Liver (tissue), 9 donors: ENCODE measurements around the gene NRK. TPM values are rescaled to one million over a fixed set of nuclear protein-coding genes. Genes with fewer than 3 reads are reported as not detected.
"Not testable (repeated sequence)": the region's sequence is repeated elsewhere in the genome, so short reads cannot be mapped to it uniquely, and the experiment has no call there.

ENCODE experiments used
- DNase-seq: peaks from one replicate; pipeline ENCODE4 v3.0.0-alpha.2; 2017; ENCODE audit warnings: low spot score
- H3K27ac ChIP-seq, 2 donors: one replicate each; pipeline ENCODE4 v1.7.0; 2013; ENCODE audit warnings: inconsistent platforms in 2 of 2, low read length in 2 of 2, control low read depth in 1 of 2, low read depth in 1 of 2, mild to moderate bottlenecking in 1 of 2
- H3K27me3 ChIP-seq, 4 donors: one replicate each; pipeline versions ENCODE4 v1.6.1 to v1.7.0; 2013; ENCODE audit warnings: low read length in 3 of 4, inconsistent platforms in 1 of 4, mild to moderate bottlenecking in 1 of 4, moderate library complexity in 1 of 4; ENCODE audit not compliant: control insufficient read depth in 4 of 4, insufficient read depth in 4 of 4
- H3K36me3 ChIP-seq, 4 donors: one replicate each; pipeline versions ENCODE4 v1.6.1 to v1.7.0; 2013; ENCODE audit warnings: low read length in 3 of 4, mild to moderate bottlenecking in 3 of 4, low read depth in 1 of 4, moderate library complexity in 1 of 4; ENCODE audit not compliant: control insufficient read depth in 4 of 4, insufficient read depth in 3 of 4
- H3K4me1 ChIP-seq, 4 donors: one replicate each; pipeline versions ENCODE4 v1.6.1 to v1.7.0; 2013; ENCODE audit warnings: low read length in 3 of 4, mild to moderate bottlenecking in 3 of 4, moderate library complexity in 1 of 4; ENCODE audit not compliant: control insufficient read depth in 4 of 4, insufficient read depth in 4 of 4
- H3K4me3 ChIP-seq, 3 donors: one replicate each; pipeline versions ENCODE4 v1.6.1 to v1.7.0; 2013; ENCODE audit warnings: low read length in 3 of 3, control low read depth in 1 of 3, low read depth in 1 of 3, mild to moderate bottlenecking in 1 of 3
- H3K9ac ChIP-seq, 2 donors: one replicate each; pipeline ENCODE4 v1.7.0; 2013; ENCODE audit warnings: low read length in 2 of 2, mild to moderate bottlenecking in 2 of 2, moderate library complexity in 2 of 2, control low read depth in 1 of 2, low read depth in 1 of 2
- H3K9me3 ChIP-seq, 4 donors: one replicate each; pipeline versions ENCODE4 v1.6.1 to v1.7.0; 2013; ENCODE audit warnings: low read length in 3 of 4; ENCODE audit not compliant: control insufficient read depth in 4 of 4
- EGR1 ChIP-seq, 2 donors: IDR thresholded peaks; 2 replicates each; pipeline ENCODE4 v1.6.1; 2016 to 2018; ENCODE audit warnings: antibody characterized with exemption in 2 of 2, low read depth in 2 of 2
- FOXA1 ChIP-seq: IDR thresholded peaks from 2 replicates; pipeline ENCODE4 v1.6.1; 2016; ENCODE audit warnings: antibody characterized with exemption
- FOXA2 ChIP-seq: IDR thresholded peaks from 2 replicates; pipeline ENCODE4 v1.6.1; 2016; ENCODE audit warnings: antibody characterized with exemption
- HNF4A ChIP-seq, 2 donors: conservative IDR thresholded peaks; 2 replicates each; pipeline ENCODE4 v1.6.1; 2016; ENCODE audit warnings: antibody characterized with exemption in 2 of 2, mild to moderate bottlenecking in 2 of 2
- HNF4G ChIP-seq: IDR thresholded peaks from 2 replicates; pipeline ENCODE4 v1.6.1; 2016; ENCODE audit warnings: antibody characterized with exemption
- JUND ChIP-seq, 2 donors: IDR thresholded peaks; 2 replicates each; pipeline ENCODE4 v1.6.1; 2016; ENCODE audit warnings: antibody characterized with exemption in 2 of 2
- NR2F2 ChIP-seq: IDR thresholded peaks from 2 replicates; pipeline ENCODE4 v1.6.1; 2016; ENCODE audit warnings: antibody characterized with exemption
- RAD21 ChIP-seq, 2 donors: IDR thresholded peaks; 2 replicates each; pipeline ENCODE4 v1.6.1; 2016; ENCODE audit warnings: antibody characterized with exemption in 2 of 2, mild to moderate bottlenecking in 2 of 2
- RXRA ChIP-seq, 2 donors: IDR thresholded peaks; 2 replicates each; pipeline ENCODE4 v1.6.1; 2017 to 2018; ENCODE audit warnings: antibody characterized with exemption in 2 of 2, mild to moderate bottlenecking in 1 of 2
- SP1 ChIP-seq: IDR thresholded peaks from 2 replicates; pipeline ENCODE4 v1.6.1; 2018; ENCODE audit warnings: antibody characterized with exemption, mild to moderate bottlenecking
- TAF1 ChIP-seq: conservative IDR thresholded peaks from 2 replicates; pipeline ENCODE4 v1.6.1; 2016; ENCODE audit warnings: antibody characterized with exemption, mild to moderate bottlenecking
- YY1 ChIP-seq: IDR thresholded peaks from 2 replicates; pipeline ENCODE4 v1.6.1; 2016; ENCODE audit warnings: antibody characterized with exemption, mild to moderate bottlenecking
- WGBS: extraction: QIAGEN DNeasy Blood & Tissue Kit; methylation state at CpG from one replicate; pipeline ENCODE4 v1.1.7; 2013; 5-methylcytosine and 5-hydroxymethylcytosine counted together
- polyA plus RNA-seq, 2 donors: library from polyadenylated mRNA; stranded (reverse) in 1 of 2; unstranded in 1 of 2; fragments of 200-250 nt in 1 of 2; fragments of >200 nt in 1 of 2; fragmentation: Nextera tagmentation in 1 of 2; extraction: Ambion mirVana in 1 of 2; gene quantifications; one replicate each; pipeline versions ENCODE4 v1.2.1 to v1.2.3, GENCODE V29; 2013 to 2015
- total RNA-seq, 2 donors: library from RNA; depleted of rRNA; stranded (reverse); fragments of >200 nt; gene quantifications; one replicate each; pipeline ENCODE4 v1.2.3, GENCODE V29; 2014
- TF ChIP-seq, protein P1 (sequence below): IDR thresholded peaks from 2 replicates; pipeline ENCODE4 v1.6.1; 2016; ENCODE audit warnings: antibody characterized with exemption
- TF ChIP-seq, protein P2 (sequence below): IDR thresholded peaks from 2 replicates; pipeline ENCODE4 v1.6.1; 2016; ENCODE audit warnings: antibody characterized with exemption
- TF ChIP-seq, protein P3 (sequence below): IDR thresholded peaks from 2 replicates; pipeline ENCODE4 v1.6.1; 2016; ENCODE audit warnings: antibody characterized with exemption, mild to moderate bottlenecking
- donor health status: healthy.
- donor health status: healthy.
- donor health status: healthy.
- donor health status: healthy.
- donor health status: healthy.

The NRK gene
- total and polyA plus RNA-seq, 4 donors: 0.03 to 0.61 (median 0.08) TPM

DNA sequence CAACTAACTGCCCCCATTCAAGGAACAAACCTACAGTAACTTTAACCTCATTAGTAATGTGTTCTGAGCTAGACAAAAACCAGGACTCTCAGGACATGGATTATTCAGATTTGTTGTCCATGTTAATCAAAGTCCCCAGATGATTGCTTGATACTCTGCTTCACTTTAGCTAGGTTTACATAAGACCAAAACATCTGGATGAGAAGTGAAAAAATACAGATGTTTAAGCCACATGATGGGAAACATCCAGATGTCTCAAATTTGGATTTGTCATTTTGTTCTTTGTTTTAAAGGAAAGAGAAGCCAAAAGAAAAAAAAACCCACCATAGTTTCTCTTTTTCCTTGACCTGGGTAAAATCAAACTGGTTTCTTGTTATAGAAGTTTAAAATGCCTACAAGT lies 48.5 kb upstream of the NRK start:
- Histone ChIP-seq H3K4me1 (no peaks in the 10 kb centered on the region), H3K9ac (no peak overlapping the region), H3K27me3 (no peaks in the 10 kb centered on the region), H3K36me3 (no peaks in the 10 kb centered on the region), H3K9me3 (no peaks in the 10 kb centered on the region), H3K4me3 (no peak overlapping the region), H3K27ac (no peak overlapping the region)
- DNase-seq: no peak
- TF ChIP-seq EGR1 (IDR thresholded peaks at IDR 0.05; ENCODE audit: low read depth in 2 of 2) (no peak), NR2F2 (no peak), FOXA1 (no peak), FOXA2 (no peak), SP1 (no peak), HNF4G (no peak), HNF4A (conservative IDR thresholded peaks at IDR 0.05) (no peak), RXRA (IDR thresholded peaks at IDR 0.05) (no peak), JUND (IDR thresholded peaks at IDR 0.05) (no peak), YY1 (no peak)
- TF ChIP-seq, protein P1, sequence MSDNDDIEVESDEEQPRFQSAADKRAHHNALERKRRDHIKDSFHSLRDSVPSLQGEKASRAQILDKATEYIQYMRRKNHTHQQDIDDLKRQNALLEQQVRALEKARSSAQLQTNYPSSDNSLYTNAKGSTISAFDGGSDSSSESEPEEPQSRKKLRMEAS: no peak
- TF ChIP-seq, protein P2, sequence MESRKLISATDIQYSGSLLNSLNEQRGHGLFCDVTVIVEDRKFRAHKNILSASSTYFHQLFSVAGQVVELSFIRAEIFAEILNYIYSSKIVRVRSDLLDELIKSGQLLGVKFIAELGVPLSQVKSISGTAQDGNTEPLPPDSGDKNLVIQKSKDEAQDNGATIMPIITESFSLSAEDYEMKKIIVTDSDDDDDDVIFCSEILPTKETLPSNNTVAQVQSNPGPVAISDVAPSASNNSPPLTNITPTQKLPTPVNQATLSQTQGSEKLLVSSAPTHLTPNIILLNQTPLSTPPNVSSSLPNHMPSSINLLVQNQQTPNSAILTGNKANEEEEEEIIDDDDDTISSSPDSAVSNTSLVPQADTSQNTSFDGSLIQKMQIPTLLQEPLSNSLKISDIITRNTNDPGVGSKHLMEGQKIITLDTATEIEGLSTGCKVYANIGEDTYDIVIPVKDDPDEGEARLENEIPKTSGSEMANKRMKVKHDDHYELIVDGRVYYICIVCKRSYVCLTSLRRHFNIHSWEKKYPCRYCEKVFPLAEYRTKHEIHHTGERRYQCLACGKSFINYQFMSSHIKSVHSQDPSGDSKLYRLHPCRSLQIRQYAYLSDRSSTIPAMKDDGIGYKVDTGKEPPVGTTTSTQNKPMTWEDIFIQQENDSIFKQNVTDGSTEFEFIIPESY: no peak

DNA sequence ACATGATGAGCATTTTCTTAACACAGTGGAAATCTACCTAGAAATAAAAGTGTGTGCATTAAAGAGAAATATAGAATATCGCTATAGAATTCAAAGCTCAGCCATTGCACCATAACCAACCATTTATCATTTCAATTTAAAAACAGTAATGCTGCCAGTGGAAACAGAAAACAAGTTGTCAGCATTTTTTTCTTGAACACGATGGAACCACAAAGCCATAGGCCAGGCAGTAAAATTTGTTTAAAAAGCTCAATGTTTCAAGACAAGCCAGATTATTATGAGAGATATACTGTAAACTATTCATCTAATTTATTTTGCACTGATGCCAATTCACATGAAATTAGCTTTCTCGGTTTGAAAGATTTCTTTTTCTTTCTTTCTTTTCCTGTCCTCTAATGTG lies 46.7 kb upstream of the NRK start:
- no peak for DNase-seq
- no peaks in the 10 kb centered on the region for H3K9me3 ChIP-seq
- H3K36me3 ChIP-seq: no peaks in the 10 kb centered on the region
- WGBS: 77% methylated on average over 3 of the region's 3 CpGs
- H3K27me3 ChIP-seq: no peaks in the 10 kb centered on the region
- H3K27ac ChIP-seq: no peak overlapping the region
- no peaks in the 10 kb centered on the region for H3K4me1 ChIP-seq
- no peak overlapping the region for H3K4me3 ChIP-seq
- TF ChIP-seq RAD21 (IDR thresholded peaks at IDR 0.05): no peak
- TF ChIP-seq YY1: no peak
- no peak for TF ChIP-seq FOXA2
- no peak for TF ChIP-seq TAF1
- no peak overlapping the region for H3K9ac ChIP-seq

DNA sequence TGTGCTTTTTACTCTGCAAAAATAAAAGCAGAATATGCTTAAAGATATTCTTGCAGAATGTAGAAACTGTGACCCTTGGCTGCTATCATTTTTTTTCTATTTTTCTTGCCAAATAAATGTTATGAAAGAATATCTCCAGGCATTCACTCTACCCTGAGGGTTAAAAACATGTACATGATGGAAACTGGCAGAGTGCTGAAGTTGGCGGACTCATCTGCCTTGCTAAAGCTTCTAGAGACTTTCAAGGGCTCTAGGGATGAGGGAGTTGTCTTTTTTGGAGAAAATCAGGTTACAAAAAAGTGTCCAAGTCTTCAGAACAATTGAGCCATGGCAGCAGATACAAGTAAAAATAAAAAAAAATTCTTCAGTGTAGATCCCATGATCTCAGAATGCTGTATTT lies 40.5 kb upstream of the NRK start:
- TF ChIP-seq, protein P3, sequence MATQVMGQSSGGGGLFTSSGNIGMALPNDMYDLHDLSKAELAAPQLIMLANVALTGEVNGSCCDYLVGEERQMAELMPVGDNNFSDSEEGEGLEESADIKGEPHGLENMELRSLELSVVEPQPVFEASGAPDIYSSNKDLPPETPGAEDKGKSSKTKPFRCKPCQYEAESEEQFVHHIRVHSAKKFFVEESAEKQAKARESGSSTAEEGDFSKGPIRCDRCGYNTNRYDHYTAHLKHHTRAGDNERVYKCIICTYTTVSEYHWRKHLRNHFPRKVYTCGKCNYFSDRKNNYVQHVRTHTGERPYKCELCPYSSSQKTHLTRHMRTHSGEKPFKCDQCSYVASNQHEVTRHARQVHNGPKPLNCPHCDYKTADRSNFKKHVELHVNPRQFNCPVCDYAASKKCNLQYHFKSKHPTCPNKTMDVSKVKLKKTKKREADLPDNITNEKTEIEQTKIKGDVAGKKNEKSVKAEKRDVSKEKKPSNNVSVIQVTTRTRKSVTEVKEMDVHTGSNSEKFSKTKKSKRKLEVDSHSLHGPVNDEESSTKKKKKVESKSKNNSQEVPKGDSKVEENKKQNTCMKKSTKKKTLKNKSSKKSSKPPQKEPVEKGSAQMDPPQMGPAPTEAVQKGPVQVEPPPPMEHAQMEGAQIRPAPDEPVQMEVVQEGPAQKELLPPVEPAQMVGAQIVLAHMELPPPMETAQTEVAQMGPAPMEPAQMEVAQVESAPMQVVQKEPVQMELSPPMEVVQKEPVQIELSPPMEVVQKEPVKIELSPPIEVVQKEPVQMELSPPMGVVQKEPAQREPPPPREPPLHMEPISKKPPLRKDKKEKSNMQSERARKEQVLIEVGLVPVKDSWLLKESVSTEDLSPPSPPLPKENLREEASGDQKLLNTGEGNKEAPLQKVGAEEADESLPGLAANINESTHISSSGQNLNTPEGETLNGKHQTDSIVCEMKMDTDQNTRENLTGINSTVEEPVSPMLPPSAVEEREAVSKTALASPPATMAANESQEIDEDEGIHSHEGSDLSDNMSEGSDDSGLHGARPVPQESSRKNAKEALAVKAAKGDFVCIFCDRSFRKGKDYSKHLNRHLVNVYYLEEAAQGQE: no peak
- no peak for TF ChIP-seq RXRA (IDR thresholded peaks at IDR 0.05)
- no peak for TF ChIP-seq HNF4G
- no peak for TF ChIP-seq FOXA1
- no peak for TF ChIP-seq JUND (IDR thresholded peaks at IDR 0.05)
- Histone ChIP-seq H3K27ac (no peak overlapping the region), H3K36me3 (no peaks in the 10 kb centered on the region), H3K4me1 (no peaks in the 10 kb centered on the region), H3K4me3 (no peak overlapping the region), H3K9me3 (peaks cover 0 to 2% (median 0%) of the 10 kb centered on the region in 4 donors), H3K27me3 (no peaks in the 10 kb centered on the region), H3K9ac (no peak overlapping the region)
- no peak for DNase-seq
- 78% methylated on average over 1 of the region's 1 CpG for WGBS

DNA sequence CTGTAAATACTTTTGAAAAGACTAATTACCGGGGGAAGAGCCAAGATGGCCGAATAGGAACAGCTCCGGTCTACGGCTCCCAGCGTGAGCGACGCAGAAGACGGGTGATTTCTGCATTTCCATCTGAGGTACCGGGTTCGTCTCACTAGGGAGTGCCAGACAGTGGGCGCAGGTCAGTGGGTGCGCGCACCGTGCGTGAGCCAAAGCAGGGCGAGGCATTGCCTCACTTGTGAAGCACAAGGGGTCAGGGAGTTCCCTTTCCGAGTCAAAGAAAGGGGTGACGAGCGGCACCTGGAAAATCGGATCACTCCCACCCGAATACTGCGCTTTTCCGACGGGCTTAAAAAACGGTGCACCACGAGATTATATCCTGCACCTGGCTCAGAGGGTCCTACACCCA lies 25.5 kb upstream of the NRK start:
- H3K27me3 ChIP-seq, DNase-seq, H3K4me1 ChIP-seq, H3K9me3 ChIP-seq, H3K9ac ChIP-seq, H3K4me3 ChIP-seq, H3K36me3 ChIP-seq, H3K27ac ChIP-seq: not testable (repeated sequence)
- WGBS: 95% methylated on average over 26 of the region's 26 CpGs
